Endothelial cell of umbilical vein (primary cell): ENCODE measurements around the gene PRPSAP1. TPM values are rescaled to one million over a fixed set of nuclear protein-coding genes. Genes with fewer than 3 reads are reported as not detected.
A peak's percentile ranks its signal among the peaks of the same experiment; 100 is the strongest.

Source experiments
- BruUV-seq: library from RNA; stranded (reverse); fragments of 400-500 nt; replicated peaks from 2 replicates; lab custom pipeline; 2021; lab: Mats Ljungman, UMichigan
- CTCF ChIA-PET: fragments of 300-600, 350-600 bp; sonication (Branson Sonifier 250); formaldehyde crosslinking; loops from one replicate; lab custom pipeline; 2021; ENCODE audit warnings: antibody characterized with exemption, inconsistent platforms; lab: Charles Lee
- POLR2A ChIA-PET: fragments of 300-600, 350-600 bp; sonication (Branson Sonifier 250); formaldehyde crosslinking; loops from one replicate; lab custom pipeline; 2021; ENCODE audit warnings: antibody characterized with exemption, inconsistent platforms; lab: Charles Lee
- DNase-seq: peaks from one replicate; pipeline ENCODE4 v3.0.0-alpha.2; 2011; ENCODE audit warnings: low read depth, low spot score
- FAIRE-seq: peaks from 2 replicates; lab custom pipeline; 2011; peaks lifted over from hg19 to GRCh38; lab: Jason Lieb, UNC
- H2AFZ ChIP-seq: 2 replicates; pipeline ENCODE4 v1.6.0; 2012; ENCODE audit warnings: low read depth, low read length, control low read depth, inconsistent platforms
- H3K27ac ChIP-seq: 2 replicates; pipeline ENCODE4 v1.5.1; 2011; ENCODE audit warnings: low read depth, mild to moderate bottlenecking, control low read depth, low read length, moderate library complexity; ENCODE audit not compliant: insufficient read depth
- H3K27me3 ChIP-seq, 2 experiments: 2 replicates each; pipeline versions ENCODE4 v1.6.0 to v1.6.1; 2011; ENCODE audit warnings: low read length in 2 of 2, mixed read lengths in 1 of 2; ENCODE audit not compliant: control insufficient read depth in 2 of 2, insufficient read depth in 2 of 2
- H3K36me3 ChIP-seq, 2 experiments: 2 replicates in 1 of 2; 3 replicates in 1 of 2; pipeline ENCODE4 v1.5.1; 2011; ENCODE audit warnings: low read length in 2 of 2, mild to moderate bottlenecking in 1 of 2, moderate library complexity in 1 of 2; ENCODE audit not compliant: control insufficient read depth in 2 of 2, insufficient read depth in 2 of 2; ENCODE audit errors: extremely low read depth in 1 of 2
- H3K4me1 ChIP-seq: 3 replicates; pipeline ENCODE4 v1.5.1; 2011; ENCODE audit warnings: mild to moderate bottlenecking, low read length; ENCODE audit not compliant: control insufficient read depth, insufficient read depth; ENCODE audit errors: extremely low read depth
- H3K4me2 ChIP-seq: 2 replicates; pipeline ENCODE4 v1.6.1; 2011; ENCODE audit warnings: low read length, control low read depth, mixed read lengths; ENCODE audit not compliant: insufficient read depth
- H3K4me3 ChIP-seq, 3 experiments: fragments of 200-600 bp in 1 of 3; sonication (generic), shearing (Covaris generic) in 1 of 3; replicated peaks in 1 of 3; 2 replicates each; pipeline ENCODE4 v1.5.1; 2011 to 2016; ENCODE audit warnings: control low read depth in 3 of 3, low read length in 3 of 3, mild to moderate bottlenecking in 2 of 3, inconsistent platforms in 1 of 3, low read depth in 1 of 3, moderate library complexity in 1 of 3; ENCODE audit not compliant: insufficient read depth in 1 of 3
- H3K79me2 ChIP-seq: 2 replicates; pipeline ENCODE4 v1.6.0; 2012; ENCODE audit warnings: low read length, inconsistent platforms; ENCODE audit not compliant: control insufficient read depth, insufficient read depth
- H3K9ac ChIP-seq: replicated peaks from 2 replicates; pipeline ENCODE3; 2011; ENCODE audit warnings: low read length, control low read depth; ENCODE audit not compliant: insufficient read depth; ENCODE audit errors: extremely low read depth
- H3K9me1 ChIP-seq: replicated peaks from 3 replicates; pipeline ENCODE4 v1.6.0; 2011; ENCODE audit warnings: mild to moderate bottlenecking, low read length; ENCODE audit not compliant: control insufficient read depth, insufficient read depth; ENCODE audit errors: extremely low read depth
- H3K9me3 ChIP-seq: replicated peaks from 2 replicates; pipeline ENCODE4 v1.5.1; 2012; ENCODE audit warnings: low read length, inconsistent platforms; ENCODE audit not compliant: control insufficient read depth, insufficient read depth
- H4K20me1 ChIP-seq: replicated peaks from 2 replicates; pipeline ENCODE3; 2011; ENCODE audit warnings: mild to moderate bottlenecking, low read length; ENCODE audit not compliant: control insufficient read depth, insufficient read depth; ENCODE audit errors: extremely low read depth
- EZH2 ChIP-seq: IDR thresholded peaks from 2 replicates; pipeline ENCODE4 v1.6.1; 2012; ENCODE audit warnings: borderline replicate concordance, low read depth, mild to moderate bottlenecking, moderate library complexity, low read length, inconsistent platforms; ENCODE audit not compliant: severe bottlenecking
- FOS ChIP-seq: IDR thresholded peaks from 2 replicates; pipeline ENCODE4 v1.6.1; 2011; ENCODE audit warnings: mild to moderate bottlenecking, low read length, moderate library complexity, borderline replicate concordance; ENCODE audit not compliant: insufficient read depth
- GATA2 ChIP-seq: IDR thresholded peaks from 2 replicates; pipeline ENCODE4 v1.7.0; 2011; ENCODE audit warnings: low read depth, mild to moderate bottlenecking, moderate library complexity, mixed read lengths, low read length; ENCODE audit not compliant: insufficient read length, insufficient read depth
- JUN ChIP-seq: IDR thresholded peaks from 2 replicates; pipeline ENCODE4 v1.6.1; 2011; ENCODE audit warnings: borderline replicate concordance, low read depth; ENCODE audit not compliant: insufficient read length, insufficient read depth
- MYC ChIP-seq: IDR thresholded peaks from one replicate; pipeline ENCODE4 v1.6.1; 2011; ENCODE audit warnings: mild to moderate bottlenecking, low read depth, low read length
- POLR2A ChIP-seq: IDR thresholded peaks from 2 replicates; pipeline ENCODE4 v1.6.1; 2012; ENCODE audit warnings: low read depth, mild to moderate bottlenecking, control low read depth, low read length
- POLR2AphosphoS5 ChIP-seq: IDR thresholded peaks from 2 replicates; pipeline ENCODE4 v1.6.1; 2012; ENCODE audit warnings: low read depth, mild to moderate bottlenecking, control low read depth, low read length, moderate library complexity; ENCODE audit not compliant: insufficient read depth
- dilution Hi-C: fragments of 300-500 bp; cut with MboI; formaldehyde crosslinking; loops from one replicate; pipeline ENCODE4 v1.15.0; 2019; ENCODE audit warnings: low sequenced_read_pairs; ENCODE audit not compliant: extremely low pct_ligation_motif_present
- intact Hi-C: fragments of 100-400 bp; cut with micrococcal nuclease; formaldehyde crosslinking; loops from one replicate; pipeline ENCODE4 v1.10.0; 2022
- polyA plus RNA-seq, 4 experiments: library from polyadenylated mRNA; depleted of rRNA in 3 of 4; stranded (reverse) in 3 of 4; unstranded in 1 of 4; fragments of >200 nt; gene quantifications; 2 replicates each; pipeline versions ENCODE4 v1.2.1 to v1.2.3, GENCODE V29; 2011 to 2012; ENCODE audit warnings: missing spikeins in 1 of 4
- total RNA-seq: library from RNA; stranded (reverse); gene quantifications from 2 replicates; pipeline ENCODE4 v1.2.3, GENCODE V29; 2021
- TF ChIP-seq, protein P1 (sequence below): IDR thresholded peaks from 2 replicates; pipeline ENCODE4 v1.6.1; 2011; ENCODE audit not compliant: insufficient read depth, insufficient read length
- TF ChIP-seq, protein P2 (sequence below), 2 donors: IDR thresholded peaks; 1 replicate in 1 of 2; 2 replicates in 1 of 2; pipeline ENCODE4 v1.5.1; 2011; ENCODE audit warnings: low read length in 2 of 2, mild to moderate bottlenecking in 2 of 2, moderate library complexity in 2 of 2, control low read depth in 1 of 2, inconsistent platforms in 1 of 2, low read depth in 1 of 2; ENCODE audit not compliant: insufficient read depth in 1 of 2; ENCODE audit errors: extremely low read depth in 1 of 2

Gene PRPSAP1
- total and polyA plus RNA-seq, 2 donors (not counting 3 experiments of a cell fraction or from before 2014, with no cell fraction given) = 90.2 to 123 TPM

DNA sequence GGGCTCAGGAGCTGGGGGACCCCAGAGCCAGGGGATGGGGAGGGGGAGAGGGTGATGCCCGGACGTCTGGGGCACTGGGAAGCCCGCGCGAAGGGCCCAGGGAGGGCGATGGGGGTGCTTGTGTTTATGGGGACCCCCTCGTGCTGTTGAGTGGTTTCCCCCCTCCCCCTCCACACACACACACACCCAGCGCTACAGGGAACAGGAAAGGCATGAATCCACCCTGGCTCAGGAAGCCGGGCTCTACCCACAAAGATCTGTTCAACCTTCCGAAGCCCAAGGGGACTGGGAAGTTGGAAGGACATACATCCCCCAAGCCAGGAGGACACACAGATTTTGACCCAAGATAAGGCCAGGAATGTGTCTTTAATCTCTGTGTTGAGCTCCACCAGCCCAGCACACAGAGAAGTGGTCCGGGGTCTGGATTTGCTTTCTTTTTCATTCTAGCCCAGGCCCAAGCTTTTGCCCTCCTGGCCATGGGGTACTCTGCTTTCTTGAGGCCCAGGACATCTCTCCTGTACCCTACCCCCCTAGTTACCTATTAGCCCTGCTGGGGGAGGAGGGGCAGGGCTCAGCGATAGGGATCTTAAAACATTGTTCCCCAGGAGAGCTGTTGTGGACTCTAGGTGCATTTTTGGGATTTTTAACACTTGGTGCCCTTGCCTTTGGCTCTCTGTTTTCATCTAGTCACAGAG, 87.3 kb downstream of the PRPSAP1 start:
- BruUV-seq = no TSS peak
- TF ChIP-seq, protein P1, sequence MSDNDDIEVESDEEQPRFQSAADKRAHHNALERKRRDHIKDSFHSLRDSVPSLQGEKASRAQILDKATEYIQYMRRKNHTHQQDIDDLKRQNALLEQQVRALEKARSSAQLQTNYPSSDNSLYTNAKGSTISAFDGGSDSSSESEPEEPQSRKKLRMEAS = no peak
- TF ChIP-seq POLR2AphosphoS5 (no peak), GATA2 (peak; percentile 64), JUN (no peak)
- H3K9me3 ChIP-seq = no peaks in the 10 kb centered on the region
- H3K79me2 ChIP-seq = peaks cover 39% of the 10 kb centered on the region
- no peaks in the 10 kb centered on the region for H3K27me3 ChIP-seq
- FAIRE-seq (peak; percentile 73), DNase-seq (peak; percentile 53)
- peaks cover 0 to 6% of the 10 kb centered on the region in 2 experiments for H3K36me3 ChIP-seq
- ChIA-PET CTCF (interaction anchor here (1.0 to 2.4 kb wide), 6 partner anchors 12 to 85 kb away, joined by 3 to 13 read pairs (median 4); no protein-coding TSS in a partner anchor), POLR2A (interaction anchor here (0.7 to 1.0 kb wide), 3 partner anchors 19 to 164 kb away, joined by 3 to 5 read pairs (median 3); no protein-coding TSS in a partner anchor)
- intact Hi-C loops (no loop called here), dilution Hi-C loops (no loop called here)
- peak overlapping the region; percentile 95 for H3K9ac ChIP-seq
- H3K9me1 ChIP-seq = no peaks in the 10 kb centered on the region
- H3K4me2 ChIP-seq = peak overlapping the region; percentile 94
- peak overlapping the region; percentile 78 to 84 (median 80) for H3K4me3 ChIP-seq
- H4K20me1 ChIP-seq = no peaks in the 10 kb centered on the region
- no peak overlapping the region for H2AFZ ChIP-seq
- H3K4me1 ChIP-seq = peaks cover 49% of the 10 kb centered on the region
- peak overlapping the region; percentile 84 for H3K27ac ChIP-seq

DNA sequence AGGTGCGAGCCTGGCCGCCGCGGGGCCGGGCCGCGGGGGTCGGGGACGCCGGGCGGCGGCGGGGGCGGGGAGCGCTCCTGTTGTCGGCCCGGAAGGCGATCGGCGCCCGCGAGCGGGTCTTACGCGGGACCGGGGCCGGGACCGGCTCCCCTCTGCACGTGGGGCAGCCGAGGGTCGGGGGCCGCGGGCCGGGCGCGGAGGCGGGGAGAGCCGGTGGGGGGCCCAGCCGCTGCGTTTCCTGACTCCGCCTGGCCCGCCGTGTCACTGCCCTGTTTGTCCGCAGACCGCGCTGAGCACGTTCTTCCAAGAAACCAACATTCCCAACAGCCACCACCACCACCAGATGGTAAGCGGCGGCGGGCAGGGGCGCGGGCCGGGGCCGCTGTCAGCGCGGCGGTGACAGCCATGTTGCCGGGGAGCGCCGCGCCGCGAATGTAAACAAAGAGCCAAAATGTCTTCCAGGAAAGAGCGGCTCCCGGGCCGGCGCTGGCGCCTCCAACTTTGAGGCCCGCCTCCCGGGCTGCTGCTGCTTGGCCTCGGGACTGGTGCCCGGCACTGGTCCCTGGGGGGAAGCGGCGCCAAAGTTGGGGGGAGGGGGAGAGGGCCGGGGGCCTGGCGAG, 88.0 kb downstream of the PRPSAP1 start:
- FAIRE-seq (no peak), DNase-seq (peak; percentile 36)
- no peaks in the 10 kb centered on the region for H4K20me1 ChIP-seq
- peaks cover 39% of the 10 kb centered on the region for H3K79me2 ChIP-seq
- peaks cover 53% of the 10 kb centered on the region for H3K4me1 ChIP-seq
- H3K9ac ChIP-seq = peak overlapping the region; percentile 95
- BruUV-seq = no TSS peak
- H3K27me3 ChIP-seq = no peaks in the 10 kb centered on the region
- H3K9me3 ChIP-seq = no peaks in the 10 kb centered on the region
- peaks cover 0 to 4% of the 10 kb centered on the region in 2 experiments for H3K36me3 ChIP-seq
- intact Hi-C loops (loop anchor here (2.0 kb wide), 1 partner anchor 25 kb away; the partner anchor contains the start of gene RNF157), dilution Hi-C loops (no loop called here)
- H3K9me1 ChIP-seq = no peaks in the 10 kb centered on the region
- peak overlapping the region; percentile 84 for H3K27ac ChIP-seq
- TF ChIP-seq, protein P2, sequence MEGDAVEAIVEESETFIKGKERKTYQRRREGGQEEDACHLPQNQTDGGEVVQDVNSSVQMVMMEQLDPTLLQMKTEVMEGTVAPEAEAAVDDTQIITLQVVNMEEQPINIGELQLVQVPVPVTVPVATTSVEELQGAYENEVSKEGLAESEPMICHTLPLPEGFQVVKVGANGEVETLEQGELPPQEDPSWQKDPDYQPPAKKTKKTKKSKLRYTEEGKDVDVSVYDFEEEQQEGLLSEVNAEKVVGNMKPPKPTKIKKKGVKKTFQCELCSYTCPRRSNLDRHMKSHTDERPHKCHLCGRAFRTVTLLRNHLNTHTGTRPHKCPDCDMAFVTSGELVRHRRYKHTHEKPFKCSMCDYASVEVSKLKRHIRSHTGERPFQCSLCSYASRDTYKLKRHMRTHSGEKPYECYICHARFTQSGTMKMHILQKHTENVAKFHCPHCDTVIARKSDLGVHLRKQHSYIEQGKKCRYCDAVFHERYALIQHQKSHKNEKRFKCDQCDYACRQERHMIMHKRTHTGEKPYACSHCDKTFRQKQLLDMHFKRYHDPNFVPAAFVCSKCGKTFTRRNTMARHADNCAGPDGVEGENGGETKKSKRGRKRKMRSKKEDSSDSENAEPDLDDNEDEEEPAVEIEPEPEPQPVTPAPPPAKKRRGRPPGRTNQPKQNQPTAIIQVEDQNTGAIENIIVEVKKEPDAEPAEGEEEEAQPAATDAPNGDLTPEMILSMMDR (IDR thresholded peaks at IDR 0.05; ENCODE audit: extremely low read depth in 1 of 2, insufficient read depth in 1 of 2, low read depth in 1 of 2, low read length in 2 of 2) = no peak
- TF ChIP-seq FOS (no peak), POLR2AphosphoS5 (no peak), JUN (no peak), GATA2 (no peak), MYC (no peak), EZH2 (no peak), POLR2A (no peak)
- TF ChIP-seq, protein P1 = no peak
- CTCF ChIA-PET = interaction anchor here (1.0 to 1.4 kb wide), 2 partner anchors 17 to 84 kb away, joined by 3 to 5 read pairs; no protein-coding TSS in a partner anchor
- POLR2A ChIA-PET = no interaction called here
- H3K4me2 ChIP-seq = no peak overlapping the region
- H2AFZ ChIP-seq = no peak overlapping the region
- peak overlapping the region; percentile 78 to 84 (median 80) for H3K4me3 ChIP-seq
